ENCODE data around the gene VRTN. TPM values are rescaled to one million over a fixed set of nuclear protein-coding genes. Genes with fewer than 3 reads are reported as not detected.

VRTN gene
- total and polyA plus RNA-seq, 2 of the 8 experiments (the other 6 are each of a cell fraction or from before 2014, with no cell fraction given), result 133 to 148 TPM

DNA sequence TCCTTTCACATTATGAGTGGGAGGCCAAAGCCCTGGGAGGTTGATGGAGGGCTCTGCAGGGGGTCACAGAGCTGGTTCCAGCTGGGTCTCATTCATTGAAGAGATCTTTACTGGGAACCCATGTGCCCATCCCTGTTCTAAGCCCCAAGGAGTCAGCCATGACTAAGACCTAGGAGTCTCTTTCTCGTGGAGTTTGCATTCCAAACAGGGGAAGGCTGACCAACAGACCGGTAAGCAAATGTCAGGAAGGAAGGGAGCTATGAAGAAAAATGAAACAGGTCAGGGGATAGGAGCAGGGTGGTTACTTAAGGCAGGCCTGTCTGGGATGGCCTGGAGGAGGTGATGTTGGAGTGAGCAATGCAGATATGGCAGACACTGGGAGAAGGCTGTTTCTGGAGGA, 46.3 kb downstream of the VRTN start (continued):
- TF ChIP-seq, protein P1, sequence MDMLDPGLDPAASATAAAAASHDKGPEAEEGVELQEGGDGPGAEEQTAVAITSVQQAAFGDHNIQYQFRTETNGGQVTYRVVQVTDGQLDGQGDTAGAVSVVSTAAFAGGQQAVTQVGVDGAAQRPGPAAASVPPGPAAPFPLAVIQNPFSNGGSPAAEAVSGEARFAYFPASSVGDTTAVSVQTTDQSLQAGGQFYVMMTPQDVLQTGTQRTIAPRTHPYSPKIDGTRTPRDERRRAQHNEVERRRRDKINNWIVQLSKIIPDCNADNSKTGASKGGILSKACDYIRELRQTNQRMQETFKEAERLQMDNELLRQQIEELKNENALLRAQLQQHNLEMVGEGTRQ (IDR thresholded peaks at IDR 0.05; ENCODE audit: low read length), result no peak
- TF ChIP-seq CREB1 (IDR thresholded peaks at IDR 0.05), result no peak
- TF ChIP-seq YY1 (IDR thresholded peaks at IDR 0.05; ENCODE audit: low read depth, low read length), result no peak
- no peak for TF ChIP-seq GTF2F1 (IDR thresholded peaks at IDR 0.05; ENCODE audit: borderline replicate concordance, low read depth, low read length)
- TF ChIP-seq TBP (IDR thresholded peaks at IDR 0.05; ENCODE audit: low read depth, low read length), result no peak
